ENCODE data around the gene MORC2. TPM values are rescaled to one million over a fixed set of nuclear protein-coding genes. Genes with fewer than 3 reads are reported as not detected.

MORC2 gene
- total RNA-seq, 1 donor from 2014 or later, result 13.4 TPM

DNA sequence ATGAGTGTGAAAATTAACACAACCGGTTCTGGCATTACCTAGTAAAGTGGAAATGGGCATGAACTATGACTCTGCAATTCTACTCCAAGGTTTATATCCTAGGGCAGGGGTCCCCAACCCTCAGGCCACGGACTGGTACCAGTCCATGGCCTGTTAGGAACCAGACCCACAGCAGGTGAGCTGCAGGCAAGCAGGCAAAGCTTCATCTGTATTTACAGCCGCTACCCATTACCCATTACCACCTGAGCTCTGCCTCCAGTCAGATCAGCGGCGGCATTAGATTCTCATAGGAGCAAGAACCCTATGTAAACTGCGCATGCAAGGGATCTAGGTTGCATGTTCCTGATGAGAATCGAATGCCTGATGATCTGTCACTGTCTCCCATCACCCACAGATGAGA, 49.8 kb downstream of the MORC2 start:
- ATAC-seq, result no peak

GRCh38 chr22:30910358-30910757, 58.2 kb downstream of the MORC2 start:
- no peak for ATAC-seq

DNA sequence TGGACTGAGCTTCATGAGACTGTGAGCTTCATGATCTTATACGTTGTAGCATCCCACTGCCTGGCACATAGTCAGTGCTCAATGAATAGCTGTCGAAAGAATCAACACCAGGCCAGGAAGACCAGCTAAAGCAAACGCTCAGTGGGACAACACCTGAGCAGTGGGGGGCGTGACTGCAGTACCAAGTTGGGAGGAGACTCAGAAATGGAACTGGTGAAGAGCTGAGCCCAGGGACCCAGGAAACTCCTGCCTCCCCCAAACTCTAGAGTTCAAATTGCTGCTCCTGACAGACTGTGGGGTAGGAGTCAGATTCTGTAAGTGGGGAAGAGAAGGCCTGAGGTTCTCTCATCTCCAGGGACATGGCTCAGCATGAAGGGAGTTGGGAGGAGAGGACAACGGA, 59.3 kb downstream of the MORC2 start:
- ATAC-seq, result no peak

GRCh38 chr22:30908051-30908461, 60.5 kb downstream of the MORC2 start:
- no peak for ATAC-seq

DNA sequence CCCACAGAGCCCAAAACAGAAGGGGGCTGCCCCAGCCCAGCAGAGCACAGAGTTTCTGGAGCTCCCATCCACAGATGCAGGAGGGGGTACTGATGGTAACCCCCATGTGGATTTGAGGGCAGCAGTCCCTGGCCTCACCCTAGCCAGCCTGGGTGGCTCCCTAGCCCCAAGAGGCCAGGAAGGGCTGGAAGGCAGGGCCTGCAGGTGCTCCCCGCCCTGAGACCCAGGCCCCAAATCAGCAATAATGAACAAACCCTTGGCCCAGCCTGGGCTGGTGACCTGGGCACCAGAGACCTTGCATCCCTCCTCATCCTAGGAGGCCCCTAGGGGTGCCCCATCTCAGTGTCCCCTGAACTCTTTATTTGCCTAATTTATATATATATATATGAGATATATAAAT, 61.6 kb downstream of the MORC2 start:
- no peak for ATAC-seq

- no peak for ATAC-seq
Measured at GRCh38 chr22:30906411-30906810, 62.2 kb downstream of the MORC2 start.

GRCh38 chr22:30905696-30906341, 62.8 kb downstream of the MORC2 start:
- ATAC-seq, result no peak

DNA sequence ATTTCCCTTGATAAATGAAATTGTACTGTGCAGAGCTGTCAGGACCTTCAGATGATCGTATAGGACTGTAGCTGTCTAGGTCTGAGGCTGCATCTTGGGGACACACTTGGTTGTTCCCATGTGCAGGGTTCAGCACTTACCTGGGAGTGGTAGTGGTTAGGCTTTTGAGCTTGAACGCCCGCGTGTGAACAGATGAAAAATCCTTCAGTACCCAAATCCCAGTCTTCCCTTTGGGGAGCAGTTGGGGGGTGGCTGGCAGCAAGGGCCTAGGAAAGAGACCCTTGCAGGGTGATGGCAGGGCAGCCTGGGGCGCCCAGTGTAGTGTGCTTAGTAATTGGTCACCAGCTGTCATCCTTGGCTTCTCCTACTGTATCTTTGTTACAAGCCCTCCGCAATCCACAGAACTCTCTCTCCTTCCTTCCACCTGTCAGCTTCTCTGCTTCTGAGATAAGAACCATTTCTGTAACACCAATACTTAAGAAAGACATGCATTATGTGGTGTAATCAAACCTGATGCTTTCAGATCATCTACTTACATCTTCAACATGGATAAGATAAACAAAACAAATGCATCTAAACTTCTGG, 64.6 kb downstream of the MORC2 start:
- ATAC-seq, result no peak

DNA sequence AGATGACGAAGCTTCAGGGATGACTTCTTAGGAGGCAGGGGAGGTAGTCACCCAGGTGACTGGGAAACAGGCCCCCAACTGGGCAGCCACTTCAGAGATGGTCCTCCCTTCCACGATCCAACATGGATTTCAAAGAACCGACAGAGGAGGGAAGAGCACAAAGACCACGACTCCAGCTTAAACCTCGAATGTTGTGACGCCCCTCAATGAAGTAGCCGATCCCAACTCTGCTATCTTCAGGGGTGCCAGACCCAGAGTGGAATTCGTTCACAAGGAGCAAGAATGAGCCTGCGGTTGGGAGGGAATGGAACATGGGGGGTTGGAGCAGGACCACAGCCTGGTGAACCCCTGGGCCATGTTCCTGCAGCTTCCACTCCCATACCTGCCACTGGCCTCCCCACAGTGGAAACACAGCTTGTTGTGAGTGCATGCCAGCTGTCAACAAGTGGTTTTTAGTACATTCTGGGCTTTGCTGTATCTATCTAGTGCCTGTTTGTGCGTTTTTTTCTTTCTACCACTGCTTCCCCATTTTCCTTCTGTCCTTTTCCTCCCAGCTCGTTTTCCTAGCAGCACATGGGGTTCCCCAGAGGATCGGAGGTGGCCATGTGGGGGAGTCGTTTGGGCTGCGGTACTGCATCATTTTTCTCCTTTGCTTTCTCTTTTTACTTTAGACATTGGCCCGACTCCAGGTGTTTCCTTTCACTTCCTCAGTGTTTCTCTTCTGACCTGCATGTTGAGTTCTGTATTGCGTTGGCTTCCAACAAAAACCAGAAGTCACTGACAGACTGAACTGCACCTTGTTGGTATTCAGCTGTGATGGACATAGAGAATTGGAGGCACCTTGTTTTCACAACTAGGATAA, 65.8 kb downstream of the MORC2 start:
- ATAC-seq, result no peak

GRCh38 chr22:30894371-30894740, 74.2 kb downstream of the MORC2 start:
- no peak for ATAC-seq

- no peak for ATAC-seq
Measured at GRCh38 chr22:30893434-30894370, 74.9 kb downstream of the MORC2 start.

- no peak for ATAC-seq
Measured at GRCh38 chr22:30892731-30893221, 75.8 kb downstream of the MORC2 start.

DNA sequence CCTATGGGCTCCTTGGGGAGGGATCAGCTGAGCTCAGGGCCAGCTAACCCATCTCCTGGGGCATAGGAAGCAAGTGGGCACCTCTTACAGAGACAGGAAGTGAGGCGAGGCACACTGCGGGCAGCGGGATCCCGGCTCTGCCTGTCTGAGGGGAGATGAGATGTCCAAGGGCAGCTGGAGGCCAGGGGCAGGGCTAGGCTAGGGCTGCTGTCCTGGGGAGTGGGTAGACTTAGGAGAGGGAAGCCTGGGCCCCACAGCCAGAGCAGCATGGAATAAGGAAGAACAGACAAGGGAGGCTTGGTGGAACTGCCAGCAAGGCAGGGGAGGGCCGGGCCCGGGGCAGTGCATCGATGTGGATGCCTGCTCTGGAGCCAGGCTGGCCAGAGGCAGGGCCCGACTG, 76.3 kb downstream of the MORC2 start:
- no peak for ATAC-seq

GRCh38 chr22:30891781-30892180, 76.8 kb downstream of the MORC2 start:
- no peak for ATAC-seq

GRCh38 chr22:30891443-30891755, 77.2 kb downstream of the MORC2 start:
- ATAC-seq, result no peak

DNA sequence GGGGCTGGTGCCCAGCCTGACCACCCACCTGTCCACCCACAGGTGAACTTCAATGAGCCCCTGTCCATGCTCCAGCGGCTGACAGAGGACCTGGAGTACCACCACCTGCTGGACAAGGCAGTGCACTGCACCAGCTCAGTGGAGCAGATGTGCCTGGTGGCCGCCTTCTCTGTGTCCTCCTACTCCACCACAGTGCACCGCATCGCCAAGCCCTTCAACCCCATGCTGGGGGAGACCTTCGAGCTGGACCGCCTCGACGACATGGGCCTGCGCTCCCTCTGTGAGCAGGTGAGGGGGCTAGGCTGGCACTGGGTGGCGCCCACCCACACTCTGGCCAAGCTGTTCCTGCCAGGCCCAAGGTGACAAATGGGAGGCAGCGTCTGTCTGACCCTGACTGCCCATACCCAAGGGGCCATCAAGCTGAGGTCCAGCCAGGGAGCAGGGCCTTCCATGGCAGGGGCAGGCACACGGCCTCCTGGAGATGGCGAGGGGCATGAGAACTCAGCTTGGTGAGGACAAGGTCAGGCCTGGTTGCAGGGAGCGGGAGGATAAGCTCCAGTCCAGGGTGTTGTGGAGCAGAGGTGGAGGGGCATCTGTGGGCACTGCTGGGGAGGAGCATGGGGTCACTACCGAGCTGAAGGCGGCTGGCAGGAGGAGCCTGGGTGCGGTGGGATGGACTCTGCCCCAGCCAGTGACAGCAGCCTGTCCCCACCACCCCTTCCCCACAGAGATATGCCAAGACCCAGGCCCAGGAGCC, 77.7 kb downstream of the MORC2 start:
- peak; percentile 77 for ATAC-seq

DNA sequence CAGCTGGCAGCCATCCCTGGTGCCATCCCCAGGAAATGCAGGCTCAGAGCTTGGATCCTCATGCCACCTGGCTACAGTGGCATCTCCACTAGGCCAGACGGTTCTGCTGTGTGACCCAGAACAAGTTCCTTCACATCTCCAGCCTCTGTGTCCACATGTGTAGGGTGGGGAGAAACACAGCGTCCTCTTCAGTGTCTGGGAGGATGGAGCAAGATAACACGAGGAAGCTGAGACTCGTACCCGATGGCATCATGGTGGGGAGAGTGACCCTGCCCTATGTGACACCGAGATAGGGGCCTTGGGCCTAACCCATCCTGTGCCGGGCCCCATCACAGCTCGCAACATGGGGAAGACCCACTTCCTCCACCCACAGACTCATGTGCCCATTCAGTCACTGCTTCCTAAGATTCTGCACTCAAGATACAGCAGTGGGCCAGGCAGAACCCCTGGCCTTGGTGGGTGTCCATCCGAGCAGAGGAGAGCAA, 78.5 kb downstream of the MORC2 start:
- ATAC-seq, result no peak

DNA sequence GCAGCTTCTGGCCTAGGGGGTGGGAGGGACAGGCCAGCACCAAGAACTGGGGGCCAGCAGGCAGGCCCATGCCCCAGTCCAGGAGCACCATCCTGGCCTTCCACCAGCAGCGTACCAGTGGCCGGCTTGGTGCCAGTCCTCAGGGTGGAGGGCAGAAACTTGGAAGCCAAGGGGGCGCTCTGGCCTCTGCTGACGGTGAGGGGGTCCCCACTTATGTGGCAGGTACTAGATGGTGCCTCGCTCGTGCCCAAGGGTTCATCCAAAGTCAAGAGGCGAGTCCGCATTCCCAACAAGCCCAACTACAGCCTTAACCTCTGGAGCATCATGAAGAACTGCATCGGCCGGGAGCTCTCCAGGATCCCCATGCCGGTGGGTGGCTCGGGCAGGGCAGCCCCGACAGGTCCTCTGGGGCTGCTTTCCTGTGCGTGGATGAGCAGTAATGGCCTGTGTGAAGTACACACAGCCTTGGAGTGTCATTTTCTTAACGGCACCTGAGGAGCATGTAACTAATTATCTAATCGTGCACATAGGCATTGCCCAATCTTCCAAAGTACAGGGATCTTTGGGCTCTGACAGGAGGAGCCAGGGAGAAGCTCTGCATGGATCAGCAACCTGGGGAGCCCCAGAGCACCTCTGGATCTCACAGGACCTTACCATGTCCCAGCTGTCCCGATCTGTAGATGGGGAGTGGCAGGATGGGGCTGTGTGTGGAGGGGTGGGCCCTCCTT, 79.1 kb downstream of the MORC2 start:
- ATAC-seq, result no peak

DNA sequence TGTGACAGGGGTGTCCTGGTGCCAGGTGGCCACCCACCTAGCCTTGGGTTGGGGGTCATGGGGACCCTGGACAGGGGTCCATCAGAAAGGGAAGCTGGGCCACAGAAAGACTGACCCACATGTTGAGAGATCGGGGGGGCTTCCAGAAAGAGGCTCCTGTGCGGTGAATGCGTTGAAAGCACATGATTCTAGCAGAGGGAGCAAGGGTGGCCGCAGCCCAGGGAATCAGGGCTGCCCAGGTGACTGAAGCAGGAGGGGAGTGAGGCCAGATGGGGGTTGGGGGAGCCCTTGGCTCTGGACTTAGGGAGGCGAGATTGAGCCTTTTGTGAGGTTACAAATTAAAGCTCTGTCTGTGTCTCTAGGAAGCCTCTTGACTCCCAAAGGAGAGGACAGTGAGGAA, 80.7 kb downstream of the MORC2 start:
- ATAC-seq, result no peak

GRCh38 chr22:30887453-30887852, 81.1 kb downstream of the MORC2 start:
- no peak for ATAC-seq

DNA sequence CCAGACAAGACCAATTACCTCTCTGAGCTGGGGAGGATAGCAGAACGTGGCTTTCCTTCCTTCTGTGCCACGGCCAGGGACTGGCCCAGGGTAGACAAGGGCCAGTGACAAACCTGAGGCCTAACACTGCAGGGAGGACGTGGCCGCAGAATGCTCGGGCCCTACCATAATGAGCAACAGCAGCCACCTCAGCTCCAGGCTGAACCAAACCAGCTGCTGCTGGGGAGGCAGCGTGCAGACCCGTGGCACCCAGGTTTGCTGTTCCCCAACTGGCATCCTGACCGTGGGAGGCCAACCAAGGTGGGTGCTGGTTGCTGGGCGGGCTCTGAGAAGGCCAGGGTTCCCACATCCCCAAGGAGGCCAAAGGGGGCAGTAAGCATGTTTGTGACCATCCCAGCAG, 83.0 kb downstream of the MORC2 start:
- no peak for ATAC-seq
